ENCODE results near the gene TMEM167A. TPM values are rescaled to one million over a fixed set of nuclear protein-coding genes. Genes with fewer than 3 reads are reported as not detected.

Gene TMEM167A
- total RNA-seq, 4 donors from 2014 or later: 46.3 to 106 (median 56.3) TPM

DNA sequence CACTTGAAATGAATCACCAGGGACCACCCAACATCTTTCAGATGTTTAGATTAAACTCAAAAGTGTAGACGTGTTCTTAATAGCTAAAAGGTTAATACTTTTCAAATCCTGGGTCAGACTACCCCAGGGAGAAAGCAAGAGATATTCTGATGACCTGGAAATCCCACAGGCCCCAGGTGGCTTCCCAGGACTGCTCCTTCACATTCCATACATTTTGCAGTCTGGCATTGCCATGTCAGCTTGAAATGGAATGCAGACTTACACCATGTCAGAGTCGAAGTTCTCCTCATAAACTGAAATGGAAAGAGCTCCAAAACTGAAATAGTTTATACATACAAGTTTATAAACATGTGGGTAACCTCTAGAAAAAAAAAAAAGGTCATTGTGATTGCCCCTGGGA, 61.5 kb downstream of the TMEM167A start:
- TF ChIP-seq, protein P1, sequence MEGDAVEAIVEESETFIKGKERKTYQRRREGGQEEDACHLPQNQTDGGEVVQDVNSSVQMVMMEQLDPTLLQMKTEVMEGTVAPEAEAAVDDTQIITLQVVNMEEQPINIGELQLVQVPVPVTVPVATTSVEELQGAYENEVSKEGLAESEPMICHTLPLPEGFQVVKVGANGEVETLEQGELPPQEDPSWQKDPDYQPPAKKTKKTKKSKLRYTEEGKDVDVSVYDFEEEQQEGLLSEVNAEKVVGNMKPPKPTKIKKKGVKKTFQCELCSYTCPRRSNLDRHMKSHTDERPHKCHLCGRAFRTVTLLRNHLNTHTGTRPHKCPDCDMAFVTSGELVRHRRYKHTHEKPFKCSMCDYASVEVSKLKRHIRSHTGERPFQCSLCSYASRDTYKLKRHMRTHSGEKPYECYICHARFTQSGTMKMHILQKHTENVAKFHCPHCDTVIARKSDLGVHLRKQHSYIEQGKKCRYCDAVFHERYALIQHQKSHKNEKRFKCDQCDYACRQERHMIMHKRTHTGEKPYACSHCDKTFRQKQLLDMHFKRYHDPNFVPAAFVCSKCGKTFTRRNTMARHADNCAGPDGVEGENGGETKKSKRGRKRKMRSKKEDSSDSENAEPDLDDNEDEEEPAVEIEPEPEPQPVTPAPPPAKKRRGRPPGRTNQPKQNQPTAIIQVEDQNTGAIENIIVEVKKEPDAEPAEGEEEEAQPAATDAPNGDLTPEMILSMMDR (IDR thresholded peaks at IDR 0.05; ENCODE audit: low read depth): no peak

DNA sequence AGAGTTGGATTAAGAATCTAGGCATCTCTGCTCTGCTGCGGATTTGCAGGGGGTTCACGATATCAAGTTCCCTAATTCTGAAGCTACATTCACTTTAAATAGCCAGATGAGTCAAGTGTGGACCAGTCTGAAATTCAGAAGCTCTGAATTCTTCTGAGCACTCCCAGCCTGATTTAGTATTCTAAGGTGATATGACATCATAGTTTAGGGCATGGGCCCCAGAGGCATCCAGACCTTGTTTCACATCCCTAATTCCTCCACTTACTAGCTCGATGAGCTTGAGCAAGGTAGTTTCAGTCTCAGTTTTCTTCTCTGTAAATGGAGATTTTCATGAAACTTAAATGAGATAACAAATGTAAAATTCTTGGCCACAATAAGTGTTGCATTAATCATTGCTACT, 65.2 kb downstream of the TMEM167A start:
- TF ChIP-seq, protein P1 (IDR thresholded peaks at IDR 0.05; ENCODE audit: low read depth): no peak

DNA sequence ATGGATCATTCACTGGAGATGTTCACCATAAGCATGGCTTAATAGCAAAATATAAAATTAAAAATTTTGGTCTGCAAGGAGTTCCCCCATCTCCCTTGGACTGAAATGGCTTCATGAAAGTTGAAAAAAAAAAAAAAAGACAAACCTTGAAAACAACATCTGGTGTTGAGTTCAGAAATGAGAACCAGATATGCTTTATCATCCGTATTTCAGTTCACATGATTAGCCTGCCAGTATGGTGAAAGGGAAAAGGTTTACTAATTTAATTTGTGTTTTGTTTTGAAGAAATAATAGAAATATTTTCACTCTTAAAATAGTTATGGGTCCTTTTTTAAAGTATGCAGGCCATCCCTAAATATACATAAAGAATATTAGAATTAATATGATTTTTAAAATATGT, 67.8 kb downstream of the TMEM167A start:
- TF ChIP-seq, protein P1 (IDR thresholded peaks at IDR 0.05; ENCODE audit: low read depth): no peak

DNA sequence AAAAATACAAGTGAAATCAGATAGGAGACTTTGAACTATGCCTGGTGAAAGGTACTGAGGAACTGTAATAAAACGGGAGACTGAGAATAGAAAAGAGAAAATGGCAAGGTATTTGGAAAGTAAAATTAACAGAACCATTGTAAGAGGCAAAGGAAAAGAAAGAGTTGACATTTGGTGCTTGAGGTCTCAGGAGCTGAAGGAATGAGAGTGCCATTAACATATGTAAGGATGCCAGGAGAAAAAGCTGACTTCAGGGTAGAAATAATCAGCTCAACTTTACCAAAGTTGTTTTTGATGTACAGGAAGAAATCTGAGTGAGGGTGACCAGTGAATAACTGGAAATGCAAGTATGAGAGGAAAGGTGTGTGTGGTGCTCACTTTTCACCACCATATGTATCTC, 69.4 kb downstream of the TMEM167A start:
- TF ChIP-seq, protein P1 (IDR thresholded peaks at IDR 0.05; ENCODE audit: low read depth): no peak

DNA sequence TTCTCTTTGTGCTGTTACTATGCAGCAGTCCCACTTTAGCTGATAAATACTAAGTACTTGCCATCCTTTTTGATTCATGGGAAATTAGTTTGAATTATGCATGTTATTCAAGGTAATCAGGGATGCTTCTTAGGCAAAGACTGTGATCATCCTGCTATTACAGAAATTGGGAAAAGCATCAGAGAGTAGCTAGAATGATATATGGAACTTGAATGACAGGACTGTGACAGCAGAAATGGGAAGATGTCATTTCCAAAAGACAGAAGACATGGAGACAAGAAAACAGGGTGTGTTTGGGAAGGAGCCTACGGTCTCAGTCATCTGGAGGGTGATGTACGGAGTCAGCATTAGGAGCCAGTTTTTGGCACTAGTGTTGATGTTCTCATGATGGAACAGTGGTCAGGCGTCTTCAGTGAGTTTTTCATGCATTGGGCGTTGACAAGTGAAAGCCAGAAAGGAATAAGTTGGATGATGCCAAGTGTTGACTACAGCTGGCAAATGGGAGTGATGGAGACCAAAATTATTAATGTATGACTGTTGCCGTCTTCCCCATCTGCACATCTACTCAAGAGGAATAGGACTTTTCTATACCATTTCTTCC, 70.4 kb downstream of the TMEM167A start:
- TF ChIP-seq, protein P1 (IDR thresholded peaks at IDR 0.05; ENCODE audit: low read depth): no peak

DNA sequence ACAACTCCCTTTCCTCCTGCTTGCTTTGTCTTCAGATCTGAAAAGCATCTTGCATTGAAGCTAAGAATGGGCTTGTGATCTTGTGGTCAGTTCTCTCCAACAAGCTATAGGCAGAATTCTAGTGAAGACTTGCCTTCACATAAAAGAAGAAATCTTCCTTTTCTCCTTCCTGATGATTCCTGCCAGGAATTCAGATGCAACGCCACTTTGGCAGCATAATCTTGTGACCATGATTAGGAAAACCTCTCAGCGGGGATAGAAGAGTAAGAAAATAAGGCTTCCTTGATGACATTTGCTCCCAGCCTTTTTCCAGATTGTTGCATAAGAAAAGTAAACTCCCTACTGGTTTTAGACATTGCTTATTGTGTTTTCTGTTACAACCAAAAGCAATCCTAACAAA, 73.4 kb downstream of the TMEM167A start:
- TF ChIP-seq, protein P1 (IDR thresholded peaks at IDR 0.05; ENCODE audit: low read depth): no peak

Small RNAs within 50 kb of the gene (small RNA-seq; reads per million reads assigned to genes)
- gene SCARNA18: 2.9 reads per million, percentile 57 among the genes with 10 or more reads in this experiment

Other genes starting within 250 kb of the TMEM167A start
- gene XRCC4, start 153 bp upstream of the TMEM167A start, total RNA-seq: 10 to 100 TPM in 2 of 4 donors, 1 to 10 TPM in 2; 6.6 to 18.1 (median 13.5) TPM